H1 (cell line): Measurements from ENCODE around the gene C5AR2. TPM values are rescaled to one million over a fixed set of nuclear protein-coding genes. Genes with fewer than 3 reads are reported as not detected.

ENCODE experiments used
- CTCF ChIA-PET: fragments of 300-600 bp; sonication (Branson Sonifier 250); formaldehyde crosslinking; loops from one replicate; lab custom pipeline; 2021; ENCODE audit not compliant: partially characterized antibody; lab: Charles Lee
- POLR2A ChIA-PET: fragments of 300-600 bp; sonication (Branson Sonifier 250); formaldehyde crosslinking; loops from one replicate; lab custom pipeline; 2021; ENCODE audit warnings: inconsistent platforms; ENCODE audit not compliant: partially characterized antibody; lab: Charles Lee
- DNase-seq, 2 experiments: peaks; one replicate each; pipeline versions ENCODE4 v3.0.0 to v3.0.0-alpha.2; 2010 to 2022; ENCODE audit warnings: low spot score in 2 of 2, low read depth in 1 of 2, mixed read lengths in 1 of 2
- FAIRE-seq: peaks from 2 replicates; lab custom pipeline; 2011; peaks lifted over from hg19 to GRCh38; lab: Jason Lieb, UNC
- H2AFZ ChIP-seq: 2 replicates; pipeline ENCODE4 v1.8.1; 2012; ENCODE audit warnings: low read length, inconsistent platforms
- H2AK5ac ChIP-seq: 2 replicates; pipeline ENCODE4 v1.6.1; 2013; ENCODE audit warnings: low read depth, low read length
- H2BK120ac ChIP-seq: replicated peaks from 2 replicates; pipeline ENCODE3; 2013; ENCODE audit warnings: low read depth, low read length, inconsistent platforms
- H2BK12ac ChIP-seq: 2 replicates; pipeline ENCODE4 v1.6.1; 2013; ENCODE audit warnings: low read depth, low read length
- H2BK15ac ChIP-seq: 2 replicates; pipeline ENCODE4 v1.6.1; 2013; ENCODE audit warnings: low read length
- H2BK20ac ChIP-seq: 2 replicates; pipeline ENCODE4 v1.6.1; 2013; ENCODE audit warnings: low read length
- H2BK5ac ChIP-seq: 2 replicates; pipeline ENCODE4 v1.6.1; 2013; ENCODE audit warnings: low read depth, low read length
- H3K14ac ChIP-seq: 2 replicates; pipeline ENCODE4 v1.6.1; 2013; ENCODE audit warnings: inconsistent platforms; ENCODE audit not compliant: insufficient read length
- H3K18ac ChIP-seq: 2 replicates; pipeline ENCODE4 v1.6.1; 2013; ENCODE audit warnings: low read length; ENCODE audit errors: extremely low read depth
- H3K23ac ChIP-seq: 2 replicates; pipeline ENCODE4 v1.6.1; 2013; ENCODE audit warnings: inconsistent platforms; ENCODE audit not compliant: insufficient read length
- H3K23me2 ChIP-seq: 2 replicates; pipeline ENCODE4 v1.6.1; 2013; ENCODE audit warnings: low read depth, low read length
- H3K27ac ChIP-seq: 2 replicates; pipeline ENCODE4 v1.6.1; 2011; ENCODE audit warnings: low read depth, low read length, inconsistent platforms
- H3K27me3 ChIP-seq, 4 experiments: replicated peaks in 1 of 4; 1 replicate in 1 of 4; 2 replicates in 3 of 4; pipeline versions ENCODE4 v1.6.1 to v1.8.1; 2011 to 2013; ENCODE audit warnings: low read length in 3 of 4, mild to moderate bottlenecking in 3 of 4, inconsistent platforms in 2 of 4, mixed read lengths in 2 of 4, moderate library complexity in 1 of 4; ENCODE audit not compliant: control insufficient read depth in 3 of 4, insufficient read depth in 3 of 4; ENCODE audit errors: extremely low read depth in 1 of 4
- H3K36me3 ChIP-seq, 4 experiments: 2 replicates each; pipeline versions ENCODE4 v1.6.1 to v1.8.1; 2011 to 2013; ENCODE audit warnings: mild to moderate bottlenecking in 4 of 4, low read length in 3 of 4, moderate library complexity in 2 of 4, control low read depth in 1 of 4, inconsistent platforms in 1 of 4; ENCODE audit not compliant: insufficient read depth in 4 of 4, control insufficient read depth in 2 of 4
- H3K4ac ChIP-seq: replicated peaks from 2 replicates; pipeline ENCODE3; 2013; ENCODE audit warnings: low read length, low read depth, mixed read lengths, inconsistent platforms; ENCODE audit not compliant: insufficient read length
- H3K4me1 ChIP-seq, 4 experiments: replicated peaks in 1 of 4; 1 replicate in 1 of 4; 2 replicates in 3 of 4; pipeline versions ENCODE4 v1.6.1 to v1.8.1; 2011 to 2013; ENCODE audit warnings: low read length in 3 of 4, inconsistent platforms in 2 of 4, mixed read lengths in 1 of 4; ENCODE audit not compliant: insufficient read depth in 4 of 4, control insufficient read depth in 3 of 4
- H3K4me2 ChIP-seq, 2 experiments: 2 replicates each; pipeline versions ENCODE4 v1.6.1 to v1.8.1; 2011 to 2013; ENCODE audit warnings: low read depth in 2 of 2, low read length in 2 of 2, control low read depth in 1 of 2, inconsistent platforms in 1 of 2, mild to moderate bottlenecking in 1 of 2; ENCODE audit not compliant: insufficient read depth in 1 of 2
- H3K4me3 ChIP-seq, 4 experiments: fragments of 200-600, 300-600 bp in 1 of 4; sonication (generic), shearing (Covaris generic), sonication (Bioruptor Twin) in 1 of 4; 2 replicates each; pipeline versions ENCODE4 v1.5.1 to v1.8.1; 2011 to 2016; ENCODE audit warnings: low read length in 4 of 4, low read depth in 3 of 4, control low read depth in 2 of 4, inconsistent platforms in 2 of 4, mild to moderate bottlenecking in 2 of 4, mixed read lengths in 1 of 4, moderate library complexity in 1 of 4; ENCODE audit not compliant: insufficient read depth in 2 of 4; ENCODE audit errors: extremely low read depth in 1 of 4
- H3K56ac ChIP-seq: replicated peaks from 2 replicates; pipeline ENCODE3; 2013; ENCODE audit warnings: low read depth, mild to moderate bottlenecking, mixed read lengths, low read length, inconsistent platforms; ENCODE audit not compliant: insufficient read length
- H3K79me1 ChIP-seq: 2 replicates; pipeline ENCODE4 v1.6.1; 2013; ENCODE audit warnings: low read depth, low read length, control low read depth
- H3K79me2 ChIP-seq, 2 experiments: 2 replicates each; pipeline versions ENCODE4 v1.6.1 to v1.8.1; 2012 to 2013; ENCODE audit warnings: low read length in 2 of 2, mild to moderate bottlenecking in 2 of 2, inconsistent platforms in 1 of 2; ENCODE audit not compliant: insufficient read depth in 2 of 2, control insufficient read depth in 1 of 2
- H3K9ac ChIP-seq, 4 experiments: replicated peaks in 1 of 4; 1 replicate in 1 of 4; 2 replicates in 3 of 4; pipeline versions ENCODE4 v1.6.1 to v1.8.1; 2011 to 2013; ENCODE audit warnings: low read depth in 3 of 4, low read length in 3 of 4, control low read depth in 2 of 4, mild to moderate bottlenecking in 2 of 4, moderate library complexity in 2 of 4, inconsistent platforms in 1 of 4; ENCODE audit errors: extremely low read depth in 1 of 4
- H3K9me3 ChIP-seq, 2 experiments: 2 replicates each; pipeline versions ENCODE4 v1.6.1 to v1.8.1; 2012 to 2013; ENCODE audit warnings: mild to moderate bottlenecking in 2 of 2, moderate library complexity in 2 of 2, control low read depth in 1 of 2, inconsistent platforms in 1 of 2, low read depth in 1 of 2, low read length in 1 of 2, mixed read lengths in 1 of 2; ENCODE audit not compliant: insufficient read depth in 2 of 2
- H4K20me1 ChIP-seq, 2 experiments: replicated peaks in 1 of 2; 2 replicates each; pipeline versions ENCODE3 to v1.8.1; 2011 to 2013; ENCODE audit warnings: inconsistent platforms in 2 of 2, low read length in 2 of 2, mild to moderate bottlenecking in 1 of 2; ENCODE audit not compliant: insufficient read depth in 2 of 2, control insufficient read depth in 1 of 2
- H4K5ac ChIP-seq: 2 replicates; pipeline ENCODE4 v1.6.1; 2013; ENCODE audit warnings: low read length, low read depth, mixed read lengths, inconsistent platforms; ENCODE audit not compliant: insufficient read length
- H4K8ac ChIP-seq: 2 replicates; pipeline ENCODE4 v1.8.0; 2013; ENCODE audit warnings: mild to moderate bottlenecking, moderate library complexity, low read length, inconsistent platforms; ENCODE audit not compliant: insufficient read depth; ENCODE audit errors: extremely low read depth
- H4K91ac ChIP-seq: replicated peaks from 2 replicates; pipeline ENCODE3; 2013; ENCODE audit warnings: low read length, mixed read lengths, inconsistent platforms; ENCODE audit not compliant: insufficient read length
- ATF2 ChIP-seq: IDR thresholded peaks from 2 replicates; pipeline ENCODE4 v1.6.1; 2012; ENCODE audit warnings: low read length, inconsistent platforms
- CBX5 ChIP-seq: fragments of 300-800, 300-1000 bp; sonication (generic); IDR thresholded peaks from 2 replicates; pipeline ENCODE4 v1.7.1; 2016; ENCODE audit warnings: antibody characterized with exemption, low read length, low read depth
- CREB1 ChIP-seq: IDR thresholded peaks from 2 replicates; pipeline ENCODE4 v1.6.1; 2012; ENCODE audit warnings: inconsistent platforms
- GTF2F1 ChIP-seq: IDR thresholded peaks from 2 replicates; pipeline ENCODE4 v1.6.1; 2012; ENCODE audit warnings: low read depth, low read length, improper control_type of control experiment, borderline replicate concordance
- JUN ChIP-seq: IDR thresholded peaks from 2 replicates; pipeline ENCODE4 v1.6.1; 2011; ENCODE audit warnings: low read depth, mild to moderate bottlenecking, improper control_type of control experiment, low read length
- KDM1A ChIP-seq: fragments of 200-600, 300-600 bp; sonication (generic); IDR thresholded peaks from 2 replicates; pipeline ENCODE4 v1.7.1; 2016; ENCODE audit warnings: mild to moderate bottlenecking, low read length, borderline replicate concordance
- POLR2A ChIP-seq, 2 experiments: IDR thresholded peaks; 1 replicate in 1 of 2; 2 replicates in 1 of 2; pipeline ENCODE4 v1.6.1; 2011; ENCODE audit warnings: low read depth in 2 of 2, low read length in 2 of 2, mild to moderate bottlenecking in 2 of 2; ENCODE audit errors: control extremely low read depth in 1 of 2
- RFX5 ChIP-seq: IDR thresholded peaks from 2 replicates; pipeline ENCODE4 v1.6.1; 2011; ENCODE audit warnings: low read depth, low read length, improper control_type of control experiment, borderline replicate concordance
- SIRT6 ChIP-seq: IDR thresholded peaks from one replicate; pipeline ENCODE4 v1.7.1; 2012; ENCODE audit warnings: low read length, inconsistent platforms
- WGBS, 2 experiments: shearing (Covaris generic) in 1 of 2; methylation state at CpG; one replicate each; pipeline versions ENCODE4 v1.1.6 to v1.1.7; 2013 to 2015; ENCODE audit warnings: low lambda C conversion rate in 2 of 2, mixed read lengths in 2 of 2, inconsistent platforms in 1 of 2, low coverage in 1 of 2, missing lambda C conversion rate in 1 of 2; ENCODE audit not compliant: insufficient replicate concordance in 2 of 2, insufficient coverage in 1 of 2, insufficient read length in 1 of 2; ENCODE audit errors: extremely low coverage in 1 of 2, missing lambda C conversion rate in 1 of 2; 5-methylcytosine and 5-hydroxymethylcytosine counted together
- polyA plus RNA-seq, 7 experiments: library from polyadenylated mRNA; depleted of rRNA in 3 of 7; stranded (reverse) in 5 of 7; unstranded in 2 of 7; fragments of >200 nt in 5 of 7; fragments of 200-250 nt in 2 of 7; gene quantifications; 1 replicate in 5 of 7; 2 replicates in 1 of 7; 4 replicates in 1 of 7; pipeline versions ENCODE4 v1.2.1 to v1.2.3, GENCODE V29; 2011 to 2013; ENCODE audit warnings: missing spikeins in 2 of 7, mixed read lengths in 2 of 7
- total RNA-seq: library from RNA; stranded (reverse); fragmentation: NEBNext Ultra II Directional; extraction: Animal tissue kit (Norgen Biotek cat#: 25700); gene quantifications from 2 replicates; pipeline ENCODE4 v1.2.1, GENCODE V29; 2021
- TF ChIP-seq, protein P1 (sequence below), 3 experiments: IDR thresholded peaks; 1 replicate in 2 of 3; 2 replicates in 1 of 3; pipeline versions ENCODE4 v1.5.1 to v1.6.1; 2011; ENCODE audit warnings: low read length in 3 of 3, mild to moderate bottlenecking in 3 of 3, inconsistent platforms in 2 of 3, low read depth in 1 of 3, moderate library complexity in 1 of 3; ENCODE audit not compliant: insufficient read depth in 1 of 3; ENCODE audit errors: control extremely low read depth in 1 of 3

Gene C5AR2
- total and polyA plus RNA-seq, 2 of the 8 experiments (the other 6 are each of a cell fraction or from before 2014, with no cell fraction given) = 0.08 to 0.15 TPM

GRCh38 chr19:47296036-47296435, 35.9 kb upstream of the C5AR2 start:
- POLR2A ChIA-PET = interaction anchor here (0.6 to 1.2 kb wide), 3 partner anchors 10 to 153 kb away, joined by 3 read pairs; no protein-coding TSS in a partner anchor
- H3K18ac ChIP-seq = no peak overlapping the region
- CTCF ChIA-PET = interaction anchor here (0.6 to 10.4 kb wide), 16 partner anchors 10 to 137 kb away, joined by 3 to 90 read pairs (median 5); no protein-coding TSS in a partner anchor
- H2AK5ac ChIP-seq = no peak overlapping the region
- no peak overlapping the region for H3K23ac ChIP-seq
- H3K79me1 ChIP-seq = no peaks in the 10 kb centered on the region
- H3K23me2 ChIP-seq = no peaks in the 10 kb centered on the region
- H2BK20ac ChIP-seq = no peak overlapping the region
- H3K4me2 ChIP-seq = no peak overlapping the region
- H2BK12ac ChIP-seq = no peak overlapping the region
- no peak overlapping the region for H2BK120ac ChIP-seq
- no peak overlapping the region for H4K91ac ChIP-seq
- no peaks in the 10 kb centered on the region for H4K20me1 ChIP-seq
- H4K5ac ChIP-seq = no peak overlapping the region
- DNase-seq (peak; percentile 67 to 88), FAIRE-seq (peak; percentile 96)
- no peak overlapping the region for H2BK5ac ChIP-seq
- H3K14ac ChIP-seq = no peak overlapping the region
- no peak overlapping the region for H2AFZ ChIP-seq
- H3K9ac ChIP-seq = no peak overlapping the region
- H3K9me3 ChIP-seq = no peaks in the 10 kb centered on the region
- no peaks in the 10 kb centered on the region for H3K27me3 ChIP-seq
- H4K8ac ChIP-seq = no peak overlapping the region
- H3K4ac ChIP-seq = no peak overlapping the region
- no peaks in the 10 kb centered on the region for H3K36me3 ChIP-seq
- H2BK15ac ChIP-seq = no peak overlapping the region
- no peak overlapping the region for H3K27ac ChIP-seq
- H3K79me2 ChIP-seq = no peaks in the 10 kb centered on the region
- 21% methylated on average over 12 of the region's 12 CpGs; no CpG with 5 or more reads in 1 of the 2 experiments for WGBS, 2 experiments
- H3K4me1 ChIP-seq = 0 out of 7 replicates have a peak, but pooled peaks cover 0 to 2% (median 0%) of the 10 kb centered on the region in 4 experiments
- no peak overlapping the region for H3K56ac ChIP-seq
- H3K4me3 ChIP-seq = no peak overlapping the region
- no peak for TF ChIP-seq JUN
- no peak for TF ChIP-seq SIRT6
- peak; percentile 43; the same call in 1 of the 2 replicates for TF ChIP-seq ATF2
- no peak for TF ChIP-seq CBX5
- no peak for TF ChIP-seq POLR2A (IDR thresholded peaks at IDR 0.05; ENCODE audit: control extremely low read depth in 1 of 2, low read depth in 2 of 2, low read length in 2 of 2)
- peak; percentile 91 for TF ChIP-seq CREB1
- TF ChIP-seq RFX5 = no peak
- TF ChIP-seq, protein P1, sequence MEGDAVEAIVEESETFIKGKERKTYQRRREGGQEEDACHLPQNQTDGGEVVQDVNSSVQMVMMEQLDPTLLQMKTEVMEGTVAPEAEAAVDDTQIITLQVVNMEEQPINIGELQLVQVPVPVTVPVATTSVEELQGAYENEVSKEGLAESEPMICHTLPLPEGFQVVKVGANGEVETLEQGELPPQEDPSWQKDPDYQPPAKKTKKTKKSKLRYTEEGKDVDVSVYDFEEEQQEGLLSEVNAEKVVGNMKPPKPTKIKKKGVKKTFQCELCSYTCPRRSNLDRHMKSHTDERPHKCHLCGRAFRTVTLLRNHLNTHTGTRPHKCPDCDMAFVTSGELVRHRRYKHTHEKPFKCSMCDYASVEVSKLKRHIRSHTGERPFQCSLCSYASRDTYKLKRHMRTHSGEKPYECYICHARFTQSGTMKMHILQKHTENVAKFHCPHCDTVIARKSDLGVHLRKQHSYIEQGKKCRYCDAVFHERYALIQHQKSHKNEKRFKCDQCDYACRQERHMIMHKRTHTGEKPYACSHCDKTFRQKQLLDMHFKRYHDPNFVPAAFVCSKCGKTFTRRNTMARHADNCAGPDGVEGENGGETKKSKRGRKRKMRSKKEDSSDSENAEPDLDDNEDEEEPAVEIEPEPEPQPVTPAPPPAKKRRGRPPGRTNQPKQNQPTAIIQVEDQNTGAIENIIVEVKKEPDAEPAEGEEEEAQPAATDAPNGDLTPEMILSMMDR (IDR thresholded peaks at IDR 0.05; ENCODE audit: control extremely low read depth in 1 of 3, insufficient read depth in 1 of 3, low read depth in 1 of 3, low read length in 3 of 3) = peak; percentile 68 to 95 (median 87)
- TF ChIP-seq GTF2F1 = no peak
- TF ChIP-seq KDM1A = peak; percentile 82
